SJSA1 (cell line): ENCODE results near the gene TMEM11. TPM values are rescaled to one million over a fixed set of nuclear protein-coding genes. Genes with fewer than 3 reads are reported as not detected.

ENCODE experiments used
- DNase-seq, 2 experiments: peaks; one replicate each; pipeline ENCODE4 v3.0.0-alpha.2; 2015 to 2020; ENCODE audit warnings: low spot score in 2 of 2, low read depth in 1 of 2
- H3K27ac ChIP-seq: fragments of 250-450 bp; sonication (Bioruptor Pico); 2 replicates; pipeline ENCODE4 v1.5.1; 2020; ENCODE audit warnings: mild to moderate bottlenecking, moderate library complexity
- H3K27me3 ChIP-seq: fragments of 250-450 bp; sonication (Bioruptor Pico); replicated peaks from 2 replicates; pipeline ENCODE4 v1.5.1; 2020; ENCODE audit warnings: mild to moderate bottlenecking, moderate library complexity
- H3K36me3 ChIP-seq: fragments of 250-450 bp; sonication (Bioruptor Pico); 2 replicates; pipeline ENCODE4 v1.5.1; 2020; ENCODE audit warnings: mild to moderate bottlenecking
- H3K4me1 ChIP-seq: fragments of 250-450 bp; sonication (Bioruptor Pico); replicated peaks from 2 replicates; pipeline ENCODE4 v1.6.1; 2021; ENCODE audit warnings: mild to moderate bottlenecking
- H3K4me3 ChIP-seq: fragments of 250-450 bp; sonication (Bioruptor Pico); 2 replicates; pipeline ENCODE4 v1.5.1; 2020; ENCODE audit warnings: mild to moderate bottlenecking
- H3K9me3 ChIP-seq: fragments of 250-450 bp; sonication (Bioruptor Pico); replicated peaks from 2 replicates; pipeline ENCODE4 v1.5.1; 2020; ENCODE audit warnings: mild to moderate bottlenecking
- total RNA-seq: library from RNA; depleted of rRNA; stranded (reverse); fragments of >200 nt; shearing (Covaris generic); gene quantifications from 2 replicates; pipeline ENCODE4 v1.2.3, GENCODE V29; 2014; rRNA removed

The TMEM11 gene, protein sequence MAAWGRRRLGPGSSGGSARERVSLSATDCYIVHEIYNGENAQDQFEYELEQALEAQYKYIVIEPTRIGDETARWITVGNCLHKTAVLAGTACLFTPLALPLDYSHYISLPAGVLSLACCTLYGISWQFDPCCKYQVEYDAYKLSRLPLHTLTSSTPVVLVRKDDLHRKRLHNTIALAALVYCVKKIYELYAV
- 20.5 and 23.9 TPM in 2 replicates for total RNA-seq

DNA sequence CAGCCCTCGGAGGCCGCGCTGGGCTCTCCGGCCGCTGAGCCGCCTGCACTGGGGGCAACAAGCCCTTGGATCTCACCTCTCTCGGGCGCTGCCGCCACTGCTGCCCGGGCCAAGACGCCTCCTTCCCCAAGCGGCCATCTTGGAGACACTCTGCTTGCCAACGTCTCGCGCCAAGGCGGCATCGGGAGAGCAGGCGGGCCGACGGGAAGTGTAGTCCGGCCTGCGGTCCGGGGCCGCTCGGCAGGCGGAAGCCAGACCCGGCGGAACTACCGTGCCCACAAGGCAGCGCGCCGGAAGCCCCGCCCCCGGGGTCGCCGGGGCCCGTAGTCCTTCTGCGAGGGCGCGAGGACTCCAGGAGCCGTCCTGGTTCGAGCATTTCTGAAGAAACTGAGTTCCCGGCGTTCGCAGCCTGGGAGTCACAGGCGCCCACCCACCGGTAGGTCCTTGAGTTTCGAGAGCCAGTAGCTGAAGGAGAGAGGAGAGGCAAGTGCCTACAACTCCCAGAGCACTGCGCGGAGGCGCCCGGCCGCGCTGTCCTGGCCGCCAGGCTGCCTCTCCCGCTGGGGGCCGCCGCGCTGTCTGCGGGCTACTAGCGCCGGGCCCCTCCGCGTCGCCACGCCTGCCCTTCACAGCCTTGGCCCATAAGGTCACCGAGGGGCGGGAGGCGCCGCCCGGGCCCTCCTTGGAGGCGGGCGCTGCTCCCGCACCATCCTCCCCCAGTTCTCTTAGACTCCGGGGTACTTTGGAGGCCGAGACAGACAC, at the start of gene TMEM11:
Gene TMEM11, minus strand, starts transcription at position 147 of the 762 bp plus-strand sequence. Its CDS starts 9 bp downstream, at position 138.
- Histone ChIP-seq H3K27ac (peak within 1 kb of the TSS; percentile 91), H3K9me3 (no peaks in the 10 kb centered on the region), H3K36me3 (peaks cover 33% of the 10 kb centered on the region), H3K4me1 (peaks cover 25% of the 10 kb centered on the region), H3K4me3 (peak within 1 kb of the TSS; percentile 88), H3K27me3 (no peaks in the 10 kb centered on the region)
- peak; percentile 95 to 96 for DNase-seq

DNA sequence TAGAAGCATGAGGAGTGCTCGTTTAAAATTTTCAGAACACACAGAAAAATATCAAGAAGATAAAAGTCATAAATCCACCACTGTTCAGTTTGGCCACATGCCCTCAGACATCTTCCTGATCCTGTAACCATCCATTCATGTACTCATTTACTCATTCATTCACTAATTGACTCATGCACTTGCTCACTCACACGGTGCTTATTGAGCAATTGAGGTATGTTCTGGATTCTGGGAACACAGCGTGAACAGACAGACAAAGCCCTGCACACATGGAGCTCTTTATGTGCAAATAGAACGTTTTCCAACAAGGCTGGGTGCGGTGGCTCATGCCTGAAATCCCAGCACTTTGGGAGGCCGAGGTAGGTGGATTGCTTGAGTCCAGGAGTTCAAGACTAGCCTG, 49.4 kb upstream of the TMEM11 start:
- H3K4me3 ChIP-seq, result no peak overlapping the region
- no peaks in the 10 kb centered on the region for H3K36me3 ChIP-seq
- H3K27me3 ChIP-seq, result no peaks in the 10 kb centered on the region
- H3K9me3 ChIP-seq, result no peaks in the 10 kb centered on the region
- DNase-seq, result no peak
- no peak overlapping the region for H3K27ac ChIP-seq
- no peaks in the 10 kb centered on the region for H3K4me1 ChIP-seq

DNA sequence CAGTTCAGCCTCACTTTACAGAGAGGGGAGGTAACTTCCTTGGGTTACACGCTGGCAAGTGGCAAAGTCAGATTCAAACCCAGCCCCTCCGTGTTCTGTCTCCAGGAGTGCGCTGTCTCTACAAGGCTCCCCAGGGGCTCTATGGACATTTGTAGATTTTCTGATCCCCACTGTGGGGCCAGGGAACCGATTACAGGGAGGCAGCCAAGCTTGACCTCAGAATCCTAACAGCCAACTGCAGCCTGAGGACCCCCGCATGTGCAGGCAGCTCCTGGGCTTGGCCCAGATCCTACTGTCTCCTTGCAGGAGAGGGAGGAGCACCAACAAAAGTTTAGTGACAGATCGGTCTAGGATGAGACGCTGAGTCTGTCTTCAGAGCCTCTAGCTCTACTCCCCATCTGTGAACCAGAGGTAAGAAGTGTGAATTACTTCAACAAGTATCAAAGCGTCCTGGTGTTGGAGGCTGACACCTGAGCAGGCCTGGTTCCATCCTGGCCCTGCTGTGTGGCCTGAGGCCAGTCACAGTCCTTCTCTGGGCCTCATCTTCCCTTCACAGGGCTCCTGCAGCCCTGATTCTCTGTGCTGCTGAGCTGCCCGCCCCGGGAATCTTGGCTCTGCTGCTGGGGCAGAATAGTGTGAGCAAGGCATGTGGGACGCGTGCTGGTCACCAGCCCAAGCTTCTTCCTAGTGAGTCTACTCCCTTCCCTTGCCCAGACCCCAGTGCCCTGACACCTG, 48.5 kb upstream of the TMEM11 start:
- Histone ChIP-seq H3K9me3 (no peaks in the 10 kb centered on the region), H3K4me3 (no peak overlapping the region), H3K27me3 (no peaks in the 10 kb centered on the region), H3K4me1 (no peaks in the 10 kb centered on the region), H3K27ac (no peak overlapping the region), H3K36me3 (no peaks in the 10 kb centered on the region)
- DNase-seq, result no peak

DNA sequence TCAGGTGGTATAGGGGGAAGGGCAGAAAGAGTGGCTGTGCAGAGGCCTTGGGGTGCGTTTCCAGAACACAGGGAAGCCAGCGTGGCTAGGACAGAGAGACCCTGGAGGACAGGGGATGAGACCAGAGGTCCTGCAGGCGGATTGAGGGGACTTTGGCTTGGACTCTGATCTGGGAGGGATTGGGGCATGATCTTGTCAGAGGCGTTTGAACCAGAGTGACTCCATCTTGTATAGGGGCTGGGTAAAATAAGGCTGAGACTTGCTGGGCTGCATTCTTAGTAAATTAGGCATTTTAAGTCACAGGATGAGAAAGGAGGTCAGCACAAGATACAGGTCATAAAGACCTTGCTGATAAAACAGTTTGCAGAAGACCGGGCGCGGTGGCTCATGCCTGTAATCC, 44.6 kb upstream of the TMEM11 start:
- no peak overlapping the region for H3K27ac ChIP-seq
- H3K4me3 ChIP-seq, result no peak overlapping the region
- peaks cover 4% of the 10 kb centered on the region for H3K4me1 ChIP-seq
- DNase-seq, result no peak
- H3K27me3 ChIP-seq, result no peaks in the 10 kb centered on the region
- no peaks in the 10 kb centered on the region for H3K9me3 ChIP-seq
- H3K36me3 ChIP-seq, result no peaks in the 10 kb centered on the region

DNA sequence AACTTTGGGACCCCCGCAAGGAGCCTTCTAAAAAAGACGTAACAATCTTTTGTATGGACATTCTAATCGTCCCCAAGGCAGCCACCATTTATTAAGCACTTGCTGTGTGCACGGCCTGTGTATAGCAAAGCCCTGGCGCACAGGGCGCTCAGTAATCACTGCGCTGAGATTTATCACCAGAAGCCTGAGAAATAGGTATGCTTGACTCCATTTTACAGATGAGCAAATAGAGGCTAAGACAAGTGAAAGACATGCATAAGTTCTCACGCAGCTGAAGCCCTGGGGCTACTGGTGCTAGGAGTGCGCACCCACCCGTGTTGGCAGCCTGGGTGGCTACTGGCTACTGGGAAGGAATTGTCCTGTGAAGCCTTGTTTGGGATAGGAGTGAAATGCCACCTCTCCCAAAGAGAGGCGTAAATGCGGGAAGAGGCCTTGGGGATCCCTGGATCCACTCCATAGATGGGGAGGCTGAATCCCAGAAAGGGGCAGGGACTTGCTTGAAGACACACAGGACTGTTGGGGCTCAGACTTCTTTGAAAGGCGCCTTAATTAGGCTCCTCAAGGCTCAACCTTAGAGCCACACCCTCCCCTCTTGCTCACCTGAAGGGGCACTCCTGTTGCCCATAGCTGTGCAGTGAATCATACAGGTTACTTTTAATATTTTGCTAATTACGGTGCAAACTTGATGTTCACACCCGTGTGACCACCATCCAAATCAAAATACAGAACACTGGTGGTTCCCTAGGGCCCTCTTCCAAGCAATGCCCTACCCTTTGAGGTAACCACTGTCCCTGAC, 39.9 kb upstream of the TMEM11 start:
- H3K27me3 ChIP-seq, result no peaks in the 10 kb centered on the region
- H3K36me3 ChIP-seq, result no peaks in the 10 kb centered on the region
- no peaks in the 10 kb centered on the region for H3K9me3 ChIP-seq
- DNase-seq, result no peak
- peak overlapping the region; percentile 63 for H3K4me3 ChIP-seq
- no peak overlapping the region for H3K27ac ChIP-seq
- H3K4me1 ChIP-seq, result peaks cover 11% of the 10 kb centered on the region

DNA sequence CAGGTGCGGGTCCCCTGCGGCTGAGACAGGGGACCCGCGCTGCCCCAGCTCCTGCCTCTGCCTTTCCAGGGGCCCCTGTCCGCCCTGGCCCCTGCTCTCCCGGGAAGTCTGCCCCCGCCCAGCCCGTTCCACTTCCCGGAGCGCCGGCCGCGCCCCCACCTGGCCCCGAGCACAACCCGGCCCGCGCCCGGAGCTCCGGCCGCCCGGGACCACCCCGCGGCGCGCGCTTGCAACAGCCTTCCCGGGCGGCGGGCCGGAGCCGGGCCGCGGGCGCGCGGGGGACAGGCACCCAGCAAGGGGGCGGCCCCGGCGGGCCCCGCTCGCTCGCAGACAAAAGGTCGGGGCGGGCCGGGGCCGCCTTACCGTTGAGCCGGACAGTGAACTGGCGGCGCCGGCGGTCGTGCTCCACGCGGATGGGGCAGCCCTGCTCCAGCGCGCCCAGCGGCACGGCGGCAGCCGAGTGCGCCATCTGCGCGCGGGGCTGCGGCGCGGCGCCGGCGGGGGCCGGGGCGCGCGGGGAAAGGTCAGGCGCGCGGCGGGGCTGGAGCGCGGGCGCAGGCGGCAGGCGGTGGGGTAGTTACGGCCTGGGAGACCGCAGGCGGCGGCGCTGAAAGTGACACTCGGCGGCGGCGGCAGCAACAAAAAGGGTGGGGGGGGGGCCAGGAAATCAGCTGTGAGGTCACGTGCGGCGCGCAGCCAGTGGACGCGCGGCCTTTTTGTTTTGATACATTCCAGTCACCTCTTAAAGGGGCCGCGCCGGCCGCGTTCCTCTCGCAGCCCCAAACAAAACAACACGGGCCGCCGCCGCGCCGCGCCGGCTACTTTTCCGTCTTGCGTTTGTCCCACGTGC, 39.1 kb upstream of the TMEM11 start, which contains the start of gene NATD1:
Gene NATD1, minus strand, starts transcription at position 615 of the 850 bp plus-strand sequence. Its CDS starts 146 bp downstream, at position 469.
- peaks cover 11% of the 10 kb centered on the region for H3K4me1 ChIP-seq
- H3K9me3 ChIP-seq, result no peaks in the 10 kb centered on the region
- no peak within 1 kb of the TSS for H3K27ac ChIP-seq
- no peaks in the 10 kb centered on the region for H3K36me3 ChIP-seq
- peak; percentile 63 to 69 for DNase-seq
- H3K27me3 ChIP-seq, result no peaks in the 10 kb centered on the region
- H3K4me3 ChIP-seq, result peak within 1 kb of the TSS; percentile 63

DNA sequence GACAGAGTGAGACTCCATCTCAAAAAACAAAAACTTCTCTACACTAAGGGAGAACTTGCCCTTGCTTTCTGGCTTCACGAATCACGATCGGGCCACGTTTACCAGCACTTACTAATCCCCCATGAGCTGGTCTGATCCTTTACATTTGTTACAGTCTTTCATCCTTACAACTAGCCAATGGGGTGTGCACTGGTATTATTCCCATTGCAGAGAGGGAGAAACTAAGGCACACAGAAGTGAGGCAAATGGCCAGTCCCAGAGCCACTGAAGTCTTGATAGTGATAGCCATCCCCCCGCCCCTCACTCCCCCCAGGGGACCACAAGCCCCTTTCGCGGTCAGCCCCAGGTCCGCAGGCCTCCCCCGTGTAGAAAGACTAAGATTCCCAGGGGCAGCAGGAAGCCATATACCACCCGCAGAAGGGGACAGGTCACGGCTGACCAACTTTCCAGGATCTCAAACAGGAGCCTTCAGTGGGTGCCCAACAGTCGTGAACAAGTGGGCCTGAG, 38.4 kb upstream of the TMEM11 start:
- Histone ChIP-seq H3K4me3 (peak overlapping the region; percentile 63), H3K27ac (no peak overlapping the region), H3K9me3 (no peaks in the 10 kb centered on the region), H3K36me3 (no peaks in the 10 kb centered on the region), H3K4me1 (peaks cover 11% of the 10 kb centered on the region), H3K27me3 (no peaks in the 10 kb centered on the region)
- no peak for DNase-seq

DNA sequence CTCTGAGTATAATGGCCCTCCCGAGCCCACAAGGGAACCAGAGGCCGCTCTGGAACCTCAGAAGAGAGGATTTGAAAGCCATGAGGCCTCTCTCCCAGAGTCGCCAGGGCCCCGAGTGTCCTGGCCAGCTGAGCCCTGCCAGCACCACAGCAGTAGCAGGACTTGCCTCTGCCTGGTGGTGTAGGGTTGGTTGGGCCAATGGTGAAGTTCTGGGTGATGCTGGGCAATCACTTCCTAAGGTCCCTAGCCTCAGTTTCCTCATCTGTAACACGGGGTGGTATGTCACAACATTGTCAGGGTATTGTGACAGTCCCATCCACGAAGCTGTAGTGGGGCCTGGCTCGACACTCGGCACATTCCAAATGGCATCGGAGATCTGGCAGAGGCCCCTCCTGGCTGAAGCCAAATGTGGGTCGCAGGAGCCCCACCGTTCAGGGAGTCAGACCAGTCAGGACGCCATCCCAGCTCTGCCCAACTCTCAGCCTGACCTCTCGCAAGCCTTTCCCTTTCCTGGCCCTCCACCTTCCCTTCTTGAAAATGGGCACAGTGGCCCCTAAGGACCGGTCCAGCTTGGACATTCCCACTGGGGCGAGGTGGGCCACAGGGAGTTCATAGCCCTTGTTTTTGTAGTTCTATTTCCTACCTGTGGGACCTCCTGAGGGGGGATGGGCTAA, 37.5 kb upstream of the TMEM11 start:
- Histone ChIP-seq H3K4me3 (no peak overlapping the region), H3K27me3 (no peaks in the 10 kb centered on the region), H3K27ac (no peak overlapping the region), H3K9me3 (no peaks in the 10 kb centered on the region), H3K4me1 (peaks cover 11% of the 10 kb centered on the region), H3K36me3 (no peaks in the 10 kb centered on the region)
- DNase-seq, result no peak

DNA sequence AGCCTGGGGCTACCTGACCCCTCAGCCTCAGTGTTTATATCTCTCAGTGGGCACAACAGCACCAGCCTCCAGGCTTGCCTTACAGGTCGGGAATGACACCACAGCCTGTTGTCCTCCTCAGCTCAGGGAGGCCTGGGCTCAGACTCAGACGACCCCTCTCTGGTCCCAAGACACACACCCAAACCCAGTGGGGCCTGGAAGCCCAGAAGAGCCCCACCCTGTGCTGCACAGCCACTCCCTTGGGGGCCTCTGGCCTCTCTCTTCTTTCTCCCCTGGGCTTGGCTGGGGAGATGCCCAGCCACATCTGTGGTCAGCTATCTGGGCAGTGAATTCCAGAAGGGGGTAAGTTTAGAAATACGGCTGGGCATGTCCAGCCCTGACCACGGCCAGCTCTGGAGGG, 36.9 kb upstream of the TMEM11 start:
- H3K27ac ChIP-seq, result no peak overlapping the region
- no peaks in the 10 kb centered on the region for H3K27me3 ChIP-seq
- H3K9me3 ChIP-seq, result no peaks in the 10 kb centered on the region
- H3K36me3 ChIP-seq, result no peaks in the 10 kb centered on the region
- no peak overlapping the region for H3K4me3 ChIP-seq
- H3K4me1 ChIP-seq, result peaks cover 11% of the 10 kb centered on the region
- DNase-seq, result no peak

DNA sequence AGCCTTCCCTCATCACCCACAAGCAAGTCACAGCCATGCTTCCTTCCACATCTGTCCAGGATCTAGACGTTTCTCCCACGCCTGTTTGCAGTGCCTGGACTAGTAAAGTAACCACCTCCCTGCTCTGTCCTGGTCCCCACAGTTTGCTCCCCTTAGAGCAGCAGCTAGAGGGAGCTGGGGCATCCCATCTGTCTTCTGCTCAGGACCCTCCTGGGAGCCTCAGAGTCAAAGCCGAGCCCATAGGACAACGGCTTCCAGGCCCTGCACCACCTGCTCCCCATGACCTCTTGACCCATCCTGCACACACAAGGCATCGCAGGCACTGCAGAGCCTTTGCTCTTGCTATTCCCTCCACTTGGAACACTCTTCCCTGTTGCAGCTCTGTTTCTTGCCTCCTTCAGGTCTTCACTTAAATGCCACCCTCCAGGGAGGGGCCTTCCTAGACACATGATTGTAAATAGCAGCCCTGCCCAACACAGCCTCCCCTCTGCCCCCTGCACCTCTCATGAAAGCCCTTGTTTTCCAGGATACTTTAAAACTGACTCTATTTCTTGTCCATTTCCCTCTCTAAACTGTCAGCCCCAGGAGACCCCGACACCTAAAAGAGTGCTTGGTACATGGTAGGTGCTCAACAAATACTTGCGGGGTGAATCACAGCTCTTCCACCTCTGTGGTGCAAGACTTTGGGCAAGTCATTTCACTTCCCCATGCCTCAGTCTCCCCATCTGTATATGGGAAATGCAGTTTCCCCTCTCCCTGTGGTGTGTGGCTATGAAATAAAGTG, 36.2 kb upstream of the TMEM11 start:
- no peaks in the 10 kb centered on the region for H3K9me3 ChIP-seq
- H3K36me3 ChIP-seq, result no peaks in the 10 kb centered on the region
- H3K4me1 ChIP-seq, result peaks cover 11% of the 10 kb centered on the region
- no peaks in the 10 kb centered on the region for H3K27me3 ChIP-seq
- no peak overlapping the region for H3K27ac ChIP-seq
- no peak for DNase-seq
- H3K4me3 ChIP-seq, result no peak overlapping the region

DNA sequence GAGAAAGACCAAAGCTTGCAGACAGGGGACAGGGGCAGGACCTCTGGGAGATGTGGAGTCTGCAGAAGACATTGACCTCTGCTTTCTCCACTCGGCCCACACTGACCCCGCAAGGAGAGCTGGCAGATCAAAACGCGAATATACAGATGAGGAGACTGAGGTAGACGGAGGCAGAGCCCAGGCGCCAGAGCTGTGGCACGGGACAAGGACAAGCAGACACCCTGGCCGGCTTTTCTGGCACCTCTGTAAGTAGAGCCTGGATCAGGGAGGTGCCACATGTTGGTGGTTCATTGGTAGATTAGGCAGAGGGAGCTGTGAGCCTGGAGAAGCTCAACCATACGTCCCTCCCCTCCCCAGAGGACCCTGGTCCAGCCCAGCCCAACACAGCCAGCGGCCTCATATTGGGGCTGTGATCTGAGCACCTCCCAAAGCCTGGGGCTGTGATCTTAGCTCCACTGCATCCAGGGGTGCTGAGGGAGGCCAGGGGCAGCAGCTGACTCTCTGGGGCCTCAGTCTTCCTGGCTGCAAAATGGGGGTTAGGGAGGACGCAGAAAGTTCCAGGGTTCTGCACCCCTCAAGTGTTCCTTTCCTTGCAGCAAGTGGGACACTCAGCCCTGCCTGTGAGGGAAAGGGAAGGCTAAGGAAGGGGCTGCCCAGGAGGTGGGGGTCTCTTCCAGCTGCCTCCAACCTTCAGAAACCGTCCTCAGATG, 35.3 kb upstream of the TMEM11 start:
- Histone ChIP-seq H3K36me3 (no peaks in the 10 kb centered on the region), H3K9me3 (no peaks in the 10 kb centered on the region), H3K27me3 (no peaks in the 10 kb centered on the region), H3K4me1 (peaks cover 11% of the 10 kb centered on the region), H3K4me3 (no peak overlapping the region), H3K27ac (no peak overlapping the region)
- DNase-seq, result no peak
